Kidney glomerular epithelial cell (primary cell): ENCODE data around the gene GPR155.
A peak's percentile ranks its signal among the peaks of the same experiment; 100 is the strongest.
"Not testable (repeated sequence)": the region's sequence is repeated elsewhere in the genome, so short reads cannot be mapped to it uniquely, and the experiment has no call there.

Source experiments
- DNase-seq: peaks from one replicate; lab custom pipeline; 2025; lab: John Stamatoyannopoulos, UW

GPR155 gene

DNA sequence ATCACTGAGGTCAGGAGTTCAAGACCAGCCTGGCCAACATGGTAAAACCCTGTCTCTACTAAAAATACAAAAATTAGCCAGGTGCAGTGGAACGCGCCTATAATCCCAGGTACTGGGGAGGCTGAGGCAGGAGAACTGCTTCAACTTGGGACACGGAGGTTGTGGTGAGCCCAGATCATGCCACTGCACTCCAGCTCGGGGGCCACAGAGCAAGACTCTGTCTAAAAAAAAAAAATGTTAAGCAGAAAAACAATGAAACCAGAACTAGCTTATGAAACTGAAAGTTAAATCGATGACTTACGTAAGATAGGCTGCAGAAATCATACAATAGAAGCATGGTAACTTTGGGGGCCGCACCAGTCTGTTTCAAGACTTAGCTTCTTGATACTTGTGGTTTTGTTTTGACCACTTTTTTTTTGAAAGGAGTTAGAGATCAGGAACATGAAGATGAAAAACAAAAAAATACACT, 6.2 kb upstream of the GPR155 start:
- no peak for DNase-seq

GRCh38 chr2:174491947-174492346, 5.1 kb upstream of the GPR155 start:
- DNase-seq = no peak

DNA sequence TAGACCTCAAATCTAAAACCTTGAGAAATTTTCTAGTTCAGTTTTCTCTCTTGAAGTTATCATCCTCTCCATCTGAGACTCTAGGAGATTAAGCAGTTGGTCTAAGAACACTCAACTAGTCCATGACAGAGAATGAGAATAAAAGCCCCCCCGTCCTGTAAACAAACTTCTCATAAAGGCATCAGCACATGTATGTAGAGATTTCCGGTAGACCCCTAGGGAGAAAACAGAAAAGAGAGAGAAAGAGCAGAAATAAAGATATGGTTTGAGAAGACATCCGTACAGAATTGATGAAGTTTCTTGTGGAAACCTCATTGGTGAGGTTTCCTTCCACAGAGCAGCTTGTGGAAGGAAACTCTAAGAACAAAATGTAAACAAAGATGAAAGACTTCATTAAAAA, 3.2 kb upstream of the GPR155 start:
- no peak for DNase-seq

DNA sequence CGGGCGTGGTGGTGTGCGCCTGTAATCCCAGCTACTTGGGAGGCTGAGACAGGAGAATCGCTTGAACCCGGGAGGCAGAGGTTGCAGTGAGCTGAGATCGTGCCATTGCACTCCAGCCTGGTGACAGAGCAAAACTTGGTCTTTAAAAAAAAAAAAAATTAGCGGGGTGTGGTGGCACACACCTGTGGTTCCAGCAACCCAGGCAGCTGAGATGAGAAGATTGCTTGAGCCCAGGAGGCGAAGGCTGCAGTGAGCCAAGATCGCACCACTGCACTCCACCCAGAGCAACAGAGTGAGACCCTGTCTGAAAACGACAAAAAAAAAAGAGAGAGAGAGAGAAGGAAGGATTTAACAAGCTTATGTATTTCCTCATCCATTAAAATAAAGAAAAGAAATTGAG, 2.7 kb upstream of the GPR155 start:
- not testable (repeated sequence) for DNase-seq

GRCh38 chr2:174487820-174488162, 962 bp upstream of the GPR155 start:
- DNase-seq = no peak

- DNase-seq = peak; percentile 95
Observed at GRCh38 chr2:174487108-174487819, 435 bp upstream of the GPR155 start.

DNA sequence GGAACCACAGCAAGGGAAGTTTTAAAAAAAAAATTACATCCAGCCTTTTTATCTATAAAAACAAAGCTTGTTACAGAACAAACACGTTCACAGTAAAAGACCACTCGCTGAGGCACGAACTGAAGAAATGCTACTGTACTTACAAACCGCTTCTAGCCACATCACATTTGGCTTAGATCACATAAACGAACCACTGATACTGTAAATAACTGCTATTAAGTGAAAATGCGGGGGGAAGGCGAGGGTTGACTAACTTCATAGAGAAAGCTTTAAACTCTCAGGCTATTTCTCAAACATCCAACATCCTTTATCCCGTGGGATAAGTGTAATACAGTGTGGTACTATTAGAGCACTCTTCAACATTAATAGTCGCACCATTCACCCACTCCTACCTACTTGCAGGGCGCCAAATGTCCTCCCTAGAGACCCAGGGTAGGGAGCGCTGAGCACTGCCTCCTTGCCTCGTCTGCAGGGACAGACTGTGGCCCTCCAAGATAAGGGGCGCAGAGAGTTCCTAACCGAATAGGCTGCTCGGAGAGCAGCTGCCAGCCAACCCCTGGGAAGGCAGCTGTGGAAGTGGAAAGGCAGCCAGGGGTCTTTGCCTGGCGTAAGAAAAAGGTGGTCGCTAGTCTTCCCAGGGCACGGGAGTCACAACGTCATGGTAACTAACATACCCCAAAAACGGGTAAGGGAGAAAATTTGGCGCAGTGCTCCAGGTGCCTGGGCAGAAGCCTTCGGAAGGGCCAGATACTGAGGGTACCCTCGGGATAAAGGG, 854 bp downstream of the GPR155 start:
- DNase-seq = peak; percentile 57

- DNase-seq = not testable (repeated sequence)
Observed at GRCh38 chr2:174485045-174485444, 1.8 kb downstream of the GPR155 start.

DNA sequence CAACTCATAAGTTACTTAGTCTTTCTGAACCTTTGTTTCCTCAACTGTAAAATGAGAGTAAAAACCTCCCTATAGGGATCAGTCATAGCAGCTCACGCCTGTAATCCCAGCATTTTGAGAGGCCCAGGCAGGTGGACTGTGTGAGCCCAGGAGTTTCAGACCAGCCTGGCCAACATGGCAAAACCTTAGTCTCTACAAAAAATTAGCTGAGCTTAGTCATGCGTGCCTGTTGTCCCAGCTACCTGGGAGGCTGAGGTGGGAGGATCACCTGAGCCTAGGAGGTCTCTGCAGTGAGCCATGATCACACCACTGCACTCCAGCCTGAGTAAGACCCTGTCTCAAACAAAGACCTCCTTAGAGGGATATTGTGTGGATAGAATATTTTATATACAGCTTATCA, 2.3 kb downstream of the GPR155 start:
- no peak for DNase-seq

GRCh38 chr2:174482854-174483253, 4.0 kb downstream of the GPR155 start:
- no peak for DNase-seq

DNA sequence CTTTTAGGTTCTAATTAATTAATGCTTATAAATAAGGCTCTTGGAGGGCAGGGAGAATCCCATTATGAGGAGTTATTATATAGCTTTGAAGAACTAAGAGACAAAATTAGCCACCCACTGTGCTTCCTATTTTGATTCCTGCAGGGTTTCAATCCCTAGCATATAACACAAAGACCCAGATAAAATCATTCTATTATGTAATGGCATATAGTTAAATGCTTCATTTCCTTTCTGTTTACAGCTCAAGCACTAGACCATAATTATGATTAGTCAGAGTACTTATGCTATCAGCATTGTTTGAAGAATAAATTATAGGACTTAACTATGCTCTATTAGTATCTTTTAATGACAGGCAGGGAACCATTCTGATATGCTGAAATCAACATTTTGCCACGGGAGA, 9.1 kb downstream of the GPR155 start:
- DNase-seq = no peak

DNA sequence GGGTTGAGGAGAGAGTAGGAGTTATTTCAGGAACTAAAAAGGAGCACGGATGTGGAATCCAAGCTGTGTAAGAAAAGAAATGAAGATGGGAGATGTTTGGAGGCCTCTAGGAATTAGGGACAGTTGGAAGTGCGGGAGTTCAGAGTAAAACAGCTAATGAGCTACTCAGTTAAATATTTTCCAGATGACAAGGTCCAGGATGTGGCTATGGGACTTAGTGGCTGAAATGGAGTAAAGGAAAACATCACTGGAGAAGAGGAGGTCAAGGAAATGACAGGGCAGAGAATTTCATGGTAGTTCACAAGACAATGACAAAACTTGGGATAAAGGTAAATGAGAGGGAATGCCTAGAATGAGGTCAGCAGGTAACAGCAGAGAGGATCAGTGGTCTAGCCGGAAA, 13.0 kb downstream of the GPR155 start:
- DNase-seq = no peak

- DNase-seq = no peak
Observed at GRCh38 chr2:174465327-174465726, 21.5 kb downstream of the GPR155 start.

- DNase-seq = no peak
Observed at GRCh38 chr2:174461221-174461620, 25.6 kb downstream of the GPR155 start.

GRCh38 chr2:174454566-174454965, 32.3 kb downstream of the GPR155 start:
- no peak for DNase-seq

DNA sequence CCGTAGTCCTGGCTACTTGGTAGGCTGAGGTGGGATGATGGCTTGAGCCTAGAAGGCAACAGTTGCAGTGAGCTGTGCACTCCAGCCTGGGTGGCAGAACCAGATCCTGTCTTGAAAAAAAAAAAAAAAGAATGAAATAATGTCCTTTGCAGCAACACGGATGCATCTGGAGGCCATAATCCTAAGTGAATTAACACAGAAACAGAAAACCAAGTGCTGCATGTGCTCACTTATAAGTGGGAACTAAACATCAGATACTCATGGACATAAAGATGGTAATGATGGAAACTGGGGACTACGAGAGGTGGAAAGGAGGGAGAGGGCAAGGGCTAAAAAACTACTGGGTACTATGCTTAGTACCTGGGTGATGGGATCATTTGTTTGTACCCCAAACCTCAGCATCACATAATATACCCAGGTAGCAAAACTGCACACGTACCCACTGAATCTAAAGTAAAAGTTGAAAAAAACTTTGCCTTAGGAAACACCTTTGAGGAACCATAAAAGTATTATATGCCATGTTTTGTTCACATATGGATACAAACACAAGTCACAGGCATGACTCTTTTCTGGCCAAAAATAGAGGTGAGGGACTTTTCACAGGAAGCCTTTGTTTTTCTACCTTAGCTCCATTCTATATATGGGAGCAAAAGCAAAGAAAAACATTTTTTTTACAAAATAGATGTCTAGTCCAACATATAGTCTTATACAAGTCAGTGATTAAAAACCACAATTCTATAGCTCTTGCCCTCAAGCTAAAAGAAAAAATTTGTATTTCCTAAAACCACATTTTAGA, 36.6 kb downstream of the GPR155 start:
- no peak for DNase-seq

- no peak for DNase-seq
Observed at GRCh38 chr2:174449033-174449432, 37.8 kb downstream of the GPR155 start.

GRCh38 chr2:174446531-174446930, 40.3 kb downstream of the GPR155 start:
- no peak for DNase-seq

- no peak for DNase-seq
Observed at GRCh38 chr2:174445248-174445647, 41.6 kb downstream of the GPR155 start.

GRCh38 chr2:174444761-174445160, 42.1 kb downstream of the GPR155 start:
- no peak for DNase-seq

GRCh38 chr2:174442546-174443510, 44.0 kb downstream of the GPR155 start:
- peak; percentile 73 for DNase-seq

DNA sequence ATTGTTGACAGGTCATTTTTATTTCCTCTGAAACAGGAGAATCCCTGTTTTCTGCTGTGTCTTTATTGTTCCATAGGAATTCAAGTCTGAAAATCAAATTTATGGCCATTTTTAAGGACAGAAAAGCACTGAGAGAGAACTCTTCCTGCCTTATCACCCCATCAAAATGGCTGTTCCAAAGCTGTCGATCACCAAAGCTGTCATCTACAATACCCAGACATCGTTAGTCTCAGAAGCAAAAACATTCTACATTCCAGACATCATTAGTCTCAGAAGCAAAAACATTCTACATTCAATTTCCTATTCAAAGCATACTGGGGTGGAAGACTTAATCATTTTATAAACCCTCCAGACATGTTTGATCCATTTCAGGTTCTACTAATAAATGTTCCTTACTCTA, 46.9 kb downstream of the GPR155 start:
- DNase-seq = no peak
